ENCODE data around the gene CSNK2A3.

- TF ChIP-seq POLR2AphosphoS5 (IDR thresholded peaks at IDR 0.05; ENCODE audit: insufficient read depth in 1 of 2, low read depth in 1 of 2) (no peak), CTCF (IDR thresholded peaks at IDR 0.05) (no peak), POLR2A (IDR thresholded peaks at IDR 0.05) (no peak)
Observed at GRCh38 chr11:11320825-11321224, 32.2 kb downstream of the CSNK2A3 start.
